ENCODE measurements around the gene SPINK8. TPM values are rescaled to one million over a fixed set of nuclear protein-coding genes. Genes with fewer than 3 reads are reported as not detected.
"Not testable (repeated sequence)": the region's sequence is repeated elsewhere in the genome, so short reads cannot be mapped to it uniquely, and the experiment has no call there.

Gene SPINK8
- total and polyA plus RNA-seq, 9 donors = not detected

- Histone ChIP-seq H3K27ac (no peak overlapping the region), H3K9me3 (no peaks in the 10 kb centered on the region), H3K36me3 (no peaks in the 10 kb centered on the region), H3K4me1 (ENCODE audit: insufficient read depth) (peaks cover 2% of the 10 kb centered on the region), H3K27me3 (no peaks in the 10 kb centered on the region), H3K4me3 (no peak overlapping the region)
- no peak for DNase-seq
- TF ChIP-seq EP300 (IDR thresholded peaks at IDR 0.05) (no peak), CTCF (IDR thresholded peaks at IDR 0.05) (no peak), POLR2A (IDR thresholded peaks at IDR 0.05) (no peak)
- intact Hi-C loops (cut with DNase I) = no loop called here
- 79 to 84% (median 80%) methylated on average over 3 of the region's 3 CpGs for WGBS, 3 donors
Observed at GRCh38 chr3:48334605-48335004, 1.1 kb upstream of the SPINK8 start.

GRCh38 chr3:48331706-48332435 lies 1.6 kb downstream of the SPINK8 start:
- not testable (repeated sequence) for H3K4me1 ChIP-seq (ENCODE audit: insufficient read depth)

GRCh38 chr3:48320996-48321395 lies 12.5 kb downstream of the SPINK8 start:
- intact Hi-C loops (cut with DNase I) = no loop called here
- Histone ChIP-seq H3K4me1 (ENCODE audit: insufficient read depth) (no peaks in the 10 kb centered on the region), H3K27me3 (no peaks in the 10 kb centered on the region), H3K36me3 (no peaks in the 10 kb centered on the region), H3K9me3 (no peaks in the 10 kb centered on the region), H3K27ac (no peak overlapping the region), H3K4me3 (no peak overlapping the region)
- no peak for DNase-seq
- no peak for TF ChIP-seq EP300 (IDR thresholded peaks at IDR 0.05)
- no peak for TF ChIP-seq POLR2A (IDR thresholded peaks at IDR 0.05)
- TF ChIP-seq CTCF (IDR thresholded peaks at IDR 0.05) = no peak
- 60 to 75% (median 74%) methylated on average over 2 of the region's 2 CpGs for WGBS, 3 donors

More at GRCh38 chr3:48331706-48332435, 1.6 kb downstream of the SPINK8 start:
- H3K27me3 ChIP-seq; DNase-seq; H3K36me3 ChIP-seq; H3K4me3 ChIP-seq; H3K27ac ChIP-seq; intact Hi-C loops (cut with DNase I); H3K9me3 ChIP-seq: not testable (repeated sequence)
- whole genome bisulfite sequencing, 3 donors = 83 to 94% (median 91%) methylated on average over 10 of the region's 10 CpGs

- no peak for DNase-seq
- H3K36me3 ChIP-seq = no peaks in the 10 kb centered on the region
- no peaks in the 10 kb centered on the region for H3K27me3 ChIP-seq
- intact Hi-C loops (cut with DNase I) = no loop called here
- peaks cover 0 to 3% of the 10 kb centered on the region in 2 donors for H3K9me3 ChIP-seq
- WGBS, 3 donors = 45 to 77% (median 52%) methylated on average over 2 of the region's 2 CpGs
- no peaks in the 10 kb centered on the region for H3K4me1 ChIP-seq (ENCODE audit: insufficient read depth)
- no peak overlapping the region for H3K27ac ChIP-seq
- H3K4me3 ChIP-seq = no peak overlapping the region
- TF ChIP-seq POLR2A (IDR thresholded peaks at IDR 0.05) (no peak), CTCF (IDR thresholded peaks at IDR 0.05) (no peak), EP300 (IDR thresholded peaks at IDR 0.05) (no peak)
Observed at GRCh38 chr3:48318713-48319468, 14.6 kb downstream of the SPINK8 start.

GRCh38 chr3:48314542-48314941 lies 18.9 kb downstream of the SPINK8 start:
- no peaks in the 10 kb centered on the region for H3K4me1 ChIP-seq (ENCODE audit: insufficient read depth)
- no peak overlapping the region for H3K27ac ChIP-seq
- no peaks in the 10 kb centered on the region for H3K36me3 ChIP-seq
- TF ChIP-seq POLR2A (IDR thresholded peaks at IDR 0.05) (no peak), EP300 (IDR thresholded peaks at IDR 0.05) (no peak), CTCF (IDR thresholded peaks at IDR 0.05) (no peak)
- no peak for DNase-seq
- H3K4me3 ChIP-seq = no peak overlapping the region
- H3K9me3 ChIP-seq = peaks cover 0 to 3% of the 10 kb centered on the region in 2 donors
- intact Hi-C loops (cut with DNase I) = no loop called here
- H3K27me3 ChIP-seq = peaks cover 3% of the 10 kb centered on the region

Measured in ovary (tissue), 9 donors.